Adrenal gland (tissue), 19 donors: ENCODE data around the gene KRT16. TPM values are rescaled to one million over a fixed set of nuclear protein-coding genes. Genes with fewer than 3 reads are reported as not detected.
"Not testable (repeated sequence)": the region's sequence is repeated elsewhere in the genome, so short reads cannot be mapped to it uniquely, and the experiment has no call there.

Experiments used
- DNase-seq, 7 donors: peaks; one replicate each; pipeline ENCODE4 v3.0.0-alpha.2; 2019 to 2020
- H3K27ac ChIP-seq, 5 donors: fragments of 200-600 bp; sonication (generic) in 4 of 5; 1 replicate in 3 of 5; 2 replicates in 2 of 5; pipeline versions ENCODE4 v1.5.1 to v1.8.0; 2016 to 2020; ENCODE audit warnings: mild to moderate bottlenecking in 1 of 5
- H3K27me3 ChIP-seq: fragments of 200-600 bp; 2 replicates; pipeline ENCODE4 v1.8.0; 2021
- H3K36me3 ChIP-seq, 2 donors: fragments of 200-600 bp; replicated peaks in 1 of 2; 1 replicate in 1 of 2; 2 replicates in 1 of 2; pipeline versions ENCODE4 v1.5.1 to v1.8.0; 2018 to 2022
- H3K4me1 ChIP-seq, 2 donors: fragments of 200-600 bp; replicated peaks in 1 of 2; 1 replicate in 1 of 2; 2 replicates in 1 of 2; pipeline versions ENCODE4 v1.5.1 to v1.8.0; 2018 to 2021
- H3K4me3 ChIP-seq, 4 donors: fragments of 200-600 bp; sonication (generic) in 3 of 4; one replicate each; pipeline ENCODE4 v1.5.1; 2016 to 2018
- H3K9me3 ChIP-seq, 3 donors: fragments of 200-600 bp; sonication (generic) in 1 of 3; replicated peaks in 1 of 3; 1 replicate in 2 of 3; 2 replicates in 1 of 3; pipeline versions ENCODE4 v1.5.1 to v1.8.0; 2016 to 2021
- POLR2A ChIP-seq, 2 donors: fragments of 450-650 bp; IDR thresholded peaks; one replicate each; pipeline ENCODE4 v1.6.1; 2017; ENCODE audit warnings: antibody characterized with exemption in 2 of 2, mild to moderate bottlenecking in 2 of 2, moderate library complexity in 1 of 2
- WGBS, 4 donors: extraction: QIAGEN DNeasy Blood & Tissue Kit in 2 of 4; methylation state at CpG; one replicate each; pipeline versions ENCODE4 v1.1.5 to v1.1.7; 2013 to 2017; 5-methylcytosine and 5-hydroxymethylcytosine counted together
- intact Hi-C, 2 donors: fragments of 100-400 bp; cut with DNase I; formaldehyde crosslinking; loops; one replicate each; pipeline versions ENCODE4 v1.14.1 to v1.15.0; 2022 to 2023
- long read RNA-seq, 10 donors: library from polyadenylated mRNA in 3 of 10; unstranded in 2 of 10; stranded (forward) in 1 of 10; transcript quantifications; one replicate each; pipeline ENCODE4 v2.0.0 and lab custom pipeline, GENCODE V29; 2021 to 2026
- polyA plus RNA-seq, 3 donors: library from polyadenylated mRNA; stranded (reverse); fragments of 200-250 nt in 2 of 3; fragments of 350-450 nt in 1 of 3; fragmentation: Illumina TruSeq in 1 of 3; extraction: RNeasy Lipid Tissue Mini Kit (QIAGEN cat#74804) in 1 of 3; gene quantifications; one replicate each; pipeline ENCODE4 v1.2.3, GENCODE V29; 2013 to 2014
- total RNA-seq, 9 donors: library from RNA; depleted of rRNA in 4 of 9; stranded (reverse); fragments of >200 nt in 4 of 9; fragments of 120-200 nt in 1 of 9; fragmentation: NEBNext Ultra II Directional in 1 of 9; extraction: Animal tissue kit (Norgen Biotek cat#: 25700) in 1 of 9; gene quantifications; one replicate each; pipeline versions ENCODE4 v1.1.0 to v1.2.4, GENCODE V29; 2013 to 2023
- TF ChIP-seq, protein P1 (sequence below), 6 experiments: fragments of 450-650 bp in 4 of 6; fragments of 200-600 bp in 2 of 6; sonication (generic) in 1 of 6; IDR thresholded peaks; 1 replicate in 5 of 6; 2 replicates in 1 of 6; pipeline versions ENCODE4 v1.5.1 to v1.8.0; 2016 to 2021; ENCODE audit warnings: antibody characterized with exemption in 6 of 6, mild to moderate bottlenecking in 2 of 6, moderate library complexity in 1 of 6
- donor health status: healthy with polysubstance abuse.
- donor health status: Bipolar disorder and iron deficiency.
- donor health status: DM: yes; HTN: yes; CAD: no.
- donor health status: DM: no; HTN: no; CAD: no.
- donor health status: DM: no; HTN: no; CAD: no.
- donor health status: DM: yes; HTN: yes; CAD: no.

The KRT16 gene
- total RNA-seq (1 to 10 TPM in 2 of 9 donors, under 1 TPM in 5, not detected in 2; 0.18 to 3.0 (median 0.53) TPM), polyA plus RNA-seq (1 to 10 TPM in 2 of 3 donors, not detected in 1; 2.6 to 4.5 TPM)
- long read RNA-seq, donor 1: 0 reads
- long read RNA-seq, donor 2: 0 reads
- long read RNA-seq, donor 3: 0 reads
- long read RNA-seq, donor 4: 0 reads
- long read RNA-seq, donor 5: 0 reads
- long read RNA-seq, donor 6: 0 reads
- long read RNA-seq, donor 7: 0 reads
- long read RNA-seq, donor 8: 0 reads
- long read RNA-seq, donor 9: 0 reads
- long read RNA-seq, donor 10: 0 reads

DNA sequence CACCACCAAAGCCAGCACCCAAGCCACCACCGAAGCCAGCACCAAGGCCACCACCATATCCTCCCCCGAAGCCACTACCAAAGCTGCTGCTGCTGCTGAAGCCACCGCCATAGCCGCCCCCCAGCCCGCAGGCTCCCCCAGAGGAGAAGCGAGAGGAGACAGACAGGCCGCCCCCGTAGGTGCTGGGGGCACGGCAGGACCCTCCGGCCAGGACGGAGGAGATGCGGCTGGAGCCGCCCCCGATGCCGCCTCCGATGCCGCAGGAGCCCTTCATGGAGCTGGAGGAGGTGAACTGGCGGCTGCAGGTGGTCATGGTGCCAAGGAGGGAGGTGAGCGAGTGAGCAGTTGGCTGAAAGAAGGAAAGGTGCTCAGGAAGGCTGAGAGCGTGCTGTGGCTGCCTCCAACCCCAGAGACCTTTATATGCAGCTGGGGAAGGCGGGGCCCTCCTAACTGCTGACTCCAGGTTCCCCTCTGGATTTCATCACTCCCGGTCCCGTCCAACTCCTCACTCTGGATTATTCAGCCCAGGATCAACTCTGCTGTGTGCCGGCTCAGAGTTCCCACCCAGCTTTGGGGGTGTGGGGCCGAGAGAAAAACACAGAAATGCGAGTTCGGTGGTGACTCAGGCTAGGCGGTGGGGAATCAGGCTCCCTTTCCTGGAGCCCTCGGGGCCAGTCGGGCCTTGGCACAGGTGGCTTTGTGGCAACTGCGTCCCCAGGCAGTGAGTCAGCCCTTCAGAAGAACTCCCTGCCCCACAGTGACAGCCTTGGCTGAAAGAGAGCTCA is at the start of gene KRT16:
Gene KRT16, minus strand, starts transcription at position 392 of the 785 bp plus-strand sequence. Its CDS starts 79 bp downstream, at position 313.
- H3K27me3 ChIP-seq, H3K9me3 ChIP-seq, H3K36me3 ChIP-seq, H3K4me3 ChIP-seq, H3K4me1 ChIP-seq, intact Hi-C loops, H3K27ac ChIP-seq: not testable (repeated sequence)
- 45 to 73% (median 68%) methylated on average over 10 to 31 of the region's 31 CpGs for WGBS, 4 donors
- DNase-seq: peak in 5 of 7 donors; percentile 37 to 65 (median 53)

DNA sequence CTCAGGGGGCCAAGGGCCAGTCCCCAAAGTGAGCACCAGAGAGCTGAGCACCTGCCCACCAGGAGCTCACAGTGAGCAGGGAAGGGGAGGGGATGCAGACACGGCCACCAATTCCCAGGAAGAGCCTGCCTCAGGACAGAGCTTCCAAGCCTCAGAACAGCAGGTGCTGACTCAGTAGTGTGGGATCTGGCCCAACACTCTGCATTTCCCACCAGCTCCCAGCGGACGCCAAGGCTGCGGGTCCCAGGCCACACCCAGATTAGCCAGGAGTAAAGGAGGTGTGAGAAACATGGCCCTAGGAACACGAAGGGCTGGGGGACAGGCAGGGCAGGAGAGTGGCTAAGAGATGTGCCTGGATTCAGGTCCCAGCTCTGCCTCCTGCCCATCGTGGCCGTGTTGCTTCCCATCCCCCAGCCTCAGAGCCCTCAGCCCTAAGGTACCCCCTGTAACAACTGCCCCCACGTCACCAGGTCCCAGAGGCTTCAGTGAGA is 47.7 kb upstream of the KRT16 start:
- Histone ChIP-seq H3K27me3 (no peaks in the 10 kb centered on the region), H3K9me3 (no peaks in the 10 kb centered on the region), H3K4me1 (no peaks in the 10 kb centered on the region), H3K4me3 (no peak overlapping the region), H3K36me3 (no peaks in the 10 kb centered on the region), H3K27ac (no peak overlapping the region)
- TF ChIP-seq, protein P1, sequence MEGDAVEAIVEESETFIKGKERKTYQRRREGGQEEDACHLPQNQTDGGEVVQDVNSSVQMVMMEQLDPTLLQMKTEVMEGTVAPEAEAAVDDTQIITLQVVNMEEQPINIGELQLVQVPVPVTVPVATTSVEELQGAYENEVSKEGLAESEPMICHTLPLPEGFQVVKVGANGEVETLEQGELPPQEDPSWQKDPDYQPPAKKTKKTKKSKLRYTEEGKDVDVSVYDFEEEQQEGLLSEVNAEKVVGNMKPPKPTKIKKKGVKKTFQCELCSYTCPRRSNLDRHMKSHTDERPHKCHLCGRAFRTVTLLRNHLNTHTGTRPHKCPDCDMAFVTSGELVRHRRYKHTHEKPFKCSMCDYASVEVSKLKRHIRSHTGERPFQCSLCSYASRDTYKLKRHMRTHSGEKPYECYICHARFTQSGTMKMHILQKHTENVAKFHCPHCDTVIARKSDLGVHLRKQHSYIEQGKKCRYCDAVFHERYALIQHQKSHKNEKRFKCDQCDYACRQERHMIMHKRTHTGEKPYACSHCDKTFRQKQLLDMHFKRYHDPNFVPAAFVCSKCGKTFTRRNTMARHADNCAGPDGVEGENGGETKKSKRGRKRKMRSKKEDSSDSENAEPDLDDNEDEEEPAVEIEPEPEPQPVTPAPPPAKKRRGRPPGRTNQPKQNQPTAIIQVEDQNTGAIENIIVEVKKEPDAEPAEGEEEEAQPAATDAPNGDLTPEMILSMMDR (IDR thresholded peaks at IDR 0.05): no peak
- TF ChIP-seq POLR2A (IDR thresholded peaks at IDR 0.05): no peak
- 44 to 71% (median 56%) methylated on average over 7 to 8 of the region's 8 CpGs for WGBS, 4 donors
- intact Hi-C loops: loop anchor here in 1 of 2 donors (5.0 kb wide), 1 partner anchor 753 kb away; no protein-coding TSS in a partner anchor
- DNase-seq: no peak

DNA sequence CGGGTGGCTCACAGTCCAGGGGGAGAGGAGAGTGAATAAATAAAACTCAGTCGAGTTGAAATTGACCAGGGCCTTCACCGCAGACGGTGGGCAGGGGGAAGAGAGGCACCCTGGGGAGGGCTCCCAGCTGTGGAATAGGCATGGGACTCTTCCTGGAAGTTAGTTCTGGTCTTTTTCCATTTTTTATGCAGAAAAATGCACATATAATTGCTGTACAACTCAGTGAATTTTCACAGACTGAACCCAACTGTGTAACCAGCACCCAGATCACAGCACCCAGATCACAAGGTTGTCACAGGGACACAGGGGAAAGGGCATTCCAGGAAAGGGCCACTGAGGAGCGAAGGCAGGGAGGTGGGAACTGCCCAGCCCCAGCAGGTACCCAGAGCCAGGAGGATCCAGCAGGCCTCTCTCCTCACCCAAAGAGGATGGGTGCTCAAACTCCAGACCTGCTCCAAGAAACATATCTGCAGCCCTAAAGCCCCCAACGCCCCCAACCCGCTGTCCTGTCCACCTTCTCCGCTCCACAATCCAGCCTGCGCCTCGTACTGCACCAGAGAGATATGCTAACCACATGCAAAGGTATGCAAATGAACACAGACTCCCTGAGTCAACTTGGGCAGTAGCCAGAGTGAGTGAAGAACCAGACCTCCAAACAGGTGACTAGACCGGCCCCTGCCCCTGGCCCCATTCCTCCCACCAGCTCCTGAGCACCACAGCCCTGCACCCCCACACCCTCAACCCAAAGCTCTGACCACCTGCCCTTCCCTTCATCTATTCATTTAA is 47.1 kb upstream of the KRT16 start:
- Histone ChIP-seq H3K9me3 (no peaks in the 10 kb centered on the region), H3K27me3 (no peaks in the 10 kb centered on the region), H3K27ac (no peak overlapping the region), H3K36me3 (no peaks in the 10 kb centered on the region), H3K4me3 (no peak overlapping the region), H3K4me1 (no peaks in the 10 kb centered on the region)
- no peak for DNase-seq
- TF ChIP-seq, protein P1 (IDR thresholded peaks at IDR 0.05): no peak
- no peak for TF ChIP-seq POLR2A (IDR thresholded peaks at IDR 0.05)
- 74 to 92% (median 87%) methylated on average over 11 of the region's 11 CpGs for WGBS, 4 donors
- intact Hi-C loops: loop anchor here (5.0 to 10.0 kb wide), 4 partner anchors 107 to 855 kb away; no protein-coding TSS in a partner anchor

DNA sequence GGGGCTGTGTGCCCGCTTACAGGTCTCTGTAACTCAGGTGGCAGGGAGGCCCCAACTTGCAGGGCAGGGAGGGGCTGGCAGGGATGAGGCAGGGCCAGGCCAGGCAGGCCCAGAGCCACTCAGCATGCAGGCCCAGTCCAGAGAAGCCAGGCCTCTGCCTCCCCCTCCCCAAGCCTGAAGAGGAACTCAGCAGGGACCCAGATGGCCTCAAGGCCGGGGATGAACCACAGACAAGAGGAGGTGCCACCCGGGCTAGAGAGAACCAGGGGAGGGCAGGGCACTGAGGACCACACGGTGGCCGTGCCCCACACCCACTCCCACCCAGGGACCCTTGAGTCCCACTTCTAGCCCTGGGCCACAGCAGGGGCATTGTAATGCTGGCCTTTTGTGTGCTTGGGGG is 46.3 kb upstream of the KRT16 start:
- Histone ChIP-seq H3K27ac (no peak overlapping the region), H3K4me3 (no peak overlapping the region), H3K4me1 (no peaks in the 10 kb centered on the region), H3K36me3 (no peaks in the 10 kb centered on the region), H3K9me3 (no peaks in the 10 kb centered on the region), H3K27me3 (no peaks in the 10 kb centered on the region)
- intact Hi-C loops: loop anchor here in 1 of 2 donors (5.0 to 10.0 kb wide), 3 partner anchors 107 to 854 kb away; no protein-coding TSS in a partner anchor
- DNase-seq: no peak
- TF ChIP-seq POLR2A (IDR thresholded peaks at IDR 0.05): no peak
- TF ChIP-seq, protein P1 (IDR thresholded peaks at IDR 0.05): no peak
- WGBS, 4 donors: 67 to 84% (median 74%) methylated on average over 3 to 5 of the region's 5 CpGs
